ENCODE data around the gene ZNF311.

ZNF311 gene

GRCh38 chr6:28945349-28945748 is 59.8 kb downstream of the ZNF311 start:
- in situ Hi-C loops (cut with MboI; ENCODE audit: low sequenced_read_pairs, unreplicated experiment): no loop called here
- TF ChIP-seq, protein P1, sequence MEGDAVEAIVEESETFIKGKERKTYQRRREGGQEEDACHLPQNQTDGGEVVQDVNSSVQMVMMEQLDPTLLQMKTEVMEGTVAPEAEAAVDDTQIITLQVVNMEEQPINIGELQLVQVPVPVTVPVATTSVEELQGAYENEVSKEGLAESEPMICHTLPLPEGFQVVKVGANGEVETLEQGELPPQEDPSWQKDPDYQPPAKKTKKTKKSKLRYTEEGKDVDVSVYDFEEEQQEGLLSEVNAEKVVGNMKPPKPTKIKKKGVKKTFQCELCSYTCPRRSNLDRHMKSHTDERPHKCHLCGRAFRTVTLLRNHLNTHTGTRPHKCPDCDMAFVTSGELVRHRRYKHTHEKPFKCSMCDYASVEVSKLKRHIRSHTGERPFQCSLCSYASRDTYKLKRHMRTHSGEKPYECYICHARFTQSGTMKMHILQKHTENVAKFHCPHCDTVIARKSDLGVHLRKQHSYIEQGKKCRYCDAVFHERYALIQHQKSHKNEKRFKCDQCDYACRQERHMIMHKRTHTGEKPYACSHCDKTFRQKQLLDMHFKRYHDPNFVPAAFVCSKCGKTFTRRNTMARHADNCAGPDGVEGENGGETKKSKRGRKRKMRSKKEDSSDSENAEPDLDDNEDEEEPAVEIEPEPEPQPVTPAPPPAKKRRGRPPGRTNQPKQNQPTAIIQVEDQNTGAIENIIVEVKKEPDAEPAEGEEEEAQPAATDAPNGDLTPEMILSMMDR (IDR thresholded peaks at IDR 0.05; ENCODE audit: borderline replicate concordance, control extremely low read depth, extremely low read depth, insufficient read depth, missing control alignments): no peak
- DNase-seq (ENCODE audit: low spot score): no peak
